ENCODE data around the gene RNF25.
A peak's percentile ranks its signal among the peaks of the same experiment; 100 is the strongest.

Gene RNF25, protein sequence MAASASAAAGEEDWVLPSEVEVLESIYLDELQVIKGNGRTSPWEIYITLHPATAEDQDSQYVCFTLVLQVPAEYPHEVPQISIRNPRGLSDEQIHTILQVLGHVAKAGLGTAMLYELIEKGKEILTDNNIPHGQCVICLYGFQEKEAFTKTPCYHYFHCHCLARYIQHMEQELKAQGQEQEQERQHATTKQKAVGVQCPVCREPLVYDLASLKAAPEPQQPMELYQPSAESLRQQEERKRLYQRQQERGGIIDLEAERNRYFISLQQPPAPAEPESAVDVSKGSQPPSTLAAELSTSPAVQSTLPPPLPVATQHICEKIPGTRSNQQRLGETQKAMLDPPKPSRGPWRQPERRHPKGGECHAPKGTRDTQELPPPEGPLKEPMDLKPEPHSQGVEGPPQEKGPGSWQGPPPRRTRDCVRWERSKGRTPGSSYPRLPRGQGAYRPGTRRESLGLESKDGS

DNA sequence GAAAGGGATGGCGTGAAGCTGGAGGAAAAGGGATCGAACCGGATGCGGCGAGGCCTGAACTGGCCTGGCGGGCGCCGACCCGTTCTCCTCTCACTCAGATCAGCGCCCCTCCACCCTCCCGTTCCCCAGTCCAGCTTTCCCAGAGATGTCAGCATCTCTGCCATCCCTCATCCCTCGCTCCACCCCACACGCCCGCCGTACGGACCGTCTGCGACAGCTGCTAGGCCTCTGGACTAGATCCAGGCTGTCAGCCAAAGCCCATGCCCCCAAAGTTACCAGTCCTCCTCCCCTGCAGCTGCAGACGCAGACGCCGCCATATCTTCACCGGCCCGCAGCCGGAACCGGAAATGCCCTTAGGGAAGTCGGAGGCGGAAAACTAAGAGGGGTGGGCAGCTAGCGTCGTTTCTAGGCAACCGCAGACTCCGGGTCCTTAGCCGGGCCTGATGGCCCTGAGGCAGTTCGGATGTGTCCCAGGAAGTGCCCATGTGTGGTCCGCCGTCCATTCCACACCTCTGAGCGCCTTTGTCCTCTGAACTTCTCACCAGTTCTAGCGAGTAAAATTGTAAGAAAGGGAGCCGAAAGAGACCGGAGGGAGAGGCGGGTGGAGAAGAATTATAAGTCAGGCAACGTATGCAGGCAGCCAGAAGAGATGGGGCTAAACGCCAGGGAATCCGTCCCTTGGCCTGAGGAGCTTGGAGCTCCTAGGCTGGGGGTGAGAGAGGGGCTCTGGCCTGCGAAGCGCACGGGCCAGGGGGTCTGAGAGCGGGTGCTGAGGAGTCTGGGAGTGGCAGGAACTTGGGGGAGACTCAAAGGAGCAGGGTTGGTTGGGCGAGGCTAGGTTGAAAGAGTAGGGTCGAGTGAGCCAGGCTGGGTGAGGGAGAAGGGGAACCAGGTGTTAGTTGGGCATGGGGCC, at the start of gene RNF25, which contains the start of gene STK36:
Gene RNF25, minus strand, starts transcription at position 349 of the 913 bp plus-strand sequence. Its CDS starts 32 bp downstream, at position 317.
Gene STK36, plus strand, starts transcription at position 433 of the 913 bp plus-strand sequence. CDS start 744 bp downstream, outside the sequence.
- TF ChIP-seq, protein P1, sequence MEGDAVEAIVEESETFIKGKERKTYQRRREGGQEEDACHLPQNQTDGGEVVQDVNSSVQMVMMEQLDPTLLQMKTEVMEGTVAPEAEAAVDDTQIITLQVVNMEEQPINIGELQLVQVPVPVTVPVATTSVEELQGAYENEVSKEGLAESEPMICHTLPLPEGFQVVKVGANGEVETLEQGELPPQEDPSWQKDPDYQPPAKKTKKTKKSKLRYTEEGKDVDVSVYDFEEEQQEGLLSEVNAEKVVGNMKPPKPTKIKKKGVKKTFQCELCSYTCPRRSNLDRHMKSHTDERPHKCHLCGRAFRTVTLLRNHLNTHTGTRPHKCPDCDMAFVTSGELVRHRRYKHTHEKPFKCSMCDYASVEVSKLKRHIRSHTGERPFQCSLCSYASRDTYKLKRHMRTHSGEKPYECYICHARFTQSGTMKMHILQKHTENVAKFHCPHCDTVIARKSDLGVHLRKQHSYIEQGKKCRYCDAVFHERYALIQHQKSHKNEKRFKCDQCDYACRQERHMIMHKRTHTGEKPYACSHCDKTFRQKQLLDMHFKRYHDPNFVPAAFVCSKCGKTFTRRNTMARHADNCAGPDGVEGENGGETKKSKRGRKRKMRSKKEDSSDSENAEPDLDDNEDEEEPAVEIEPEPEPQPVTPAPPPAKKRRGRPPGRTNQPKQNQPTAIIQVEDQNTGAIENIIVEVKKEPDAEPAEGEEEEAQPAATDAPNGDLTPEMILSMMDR (IDR thresholded peaks at IDR 0.05; ENCODE audit: insufficient read depth, low read length, poor library complexity, severe bottlenecking), result no peak
- DNase-seq (ENCODE audit: extremely low read depth, insufficient read length), result peak; percentile 82
- peak within 1 kb of the TSS; percentile 98 for H3K4me3 ChIP-seq (replicated peaks; ENCODE audit: low read depth, low read length)

DNA sequence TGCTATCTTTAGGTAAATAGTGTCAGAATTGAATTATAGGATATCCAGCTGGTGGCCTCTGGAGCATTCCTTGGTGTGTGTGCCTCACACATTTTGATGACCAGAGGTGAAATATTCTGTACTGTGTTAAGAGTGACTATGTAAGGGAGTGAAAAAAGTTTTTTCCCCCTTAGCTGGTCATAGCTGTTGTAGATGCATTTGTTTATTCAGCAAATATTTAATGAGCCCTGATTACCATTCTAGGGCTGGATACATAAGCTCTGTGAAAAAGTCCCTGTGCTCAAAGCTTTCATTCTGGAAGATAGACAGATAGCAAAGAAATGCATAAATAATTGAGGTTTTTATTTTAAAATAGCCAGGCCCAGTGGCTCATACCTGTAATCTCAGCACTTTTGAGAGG, 49.7 kb upstream of the RNF25 start:
- TF ChIP-seq, protein P1 (IDR thresholded peaks at IDR 0.05; ENCODE audit: insufficient read depth, low read length, poor library complexity, severe bottlenecking), result no peak
- Histone ChIP-seq H3K36me3 (ENCODE audit: control insufficient read depth, insufficient read depth, low read length) (no peaks in the 10 kb centered on the region; the same call in 1 of the 2 replicates), H3K27me3 (replicated peaks; ENCODE audit: control insufficient read depth, insufficient read depth, low read length) (no peaks in the 10 kb centered on the region), H3K4me3 (replicated peaks; ENCODE audit: low read depth, low read length) (no peak overlapping the region)
- no peak for DNase-seq (ENCODE audit: extremely low read depth, insufficient read length)

More for the DNA sequence above, at the start of gene RNF25, which contains the start of gene STK36:
- no peaks in the 10 kb centered on the region for H3K27me3 ChIP-seq (replicated peaks; ENCODE audit: control insufficient read depth, insufficient read depth, low read length)
- H3K36me3 ChIP-seq (ENCODE audit: control insufficient read depth, insufficient read depth, low read length), result peaks cover 7% of the 10 kb centered on the region

DNA sequence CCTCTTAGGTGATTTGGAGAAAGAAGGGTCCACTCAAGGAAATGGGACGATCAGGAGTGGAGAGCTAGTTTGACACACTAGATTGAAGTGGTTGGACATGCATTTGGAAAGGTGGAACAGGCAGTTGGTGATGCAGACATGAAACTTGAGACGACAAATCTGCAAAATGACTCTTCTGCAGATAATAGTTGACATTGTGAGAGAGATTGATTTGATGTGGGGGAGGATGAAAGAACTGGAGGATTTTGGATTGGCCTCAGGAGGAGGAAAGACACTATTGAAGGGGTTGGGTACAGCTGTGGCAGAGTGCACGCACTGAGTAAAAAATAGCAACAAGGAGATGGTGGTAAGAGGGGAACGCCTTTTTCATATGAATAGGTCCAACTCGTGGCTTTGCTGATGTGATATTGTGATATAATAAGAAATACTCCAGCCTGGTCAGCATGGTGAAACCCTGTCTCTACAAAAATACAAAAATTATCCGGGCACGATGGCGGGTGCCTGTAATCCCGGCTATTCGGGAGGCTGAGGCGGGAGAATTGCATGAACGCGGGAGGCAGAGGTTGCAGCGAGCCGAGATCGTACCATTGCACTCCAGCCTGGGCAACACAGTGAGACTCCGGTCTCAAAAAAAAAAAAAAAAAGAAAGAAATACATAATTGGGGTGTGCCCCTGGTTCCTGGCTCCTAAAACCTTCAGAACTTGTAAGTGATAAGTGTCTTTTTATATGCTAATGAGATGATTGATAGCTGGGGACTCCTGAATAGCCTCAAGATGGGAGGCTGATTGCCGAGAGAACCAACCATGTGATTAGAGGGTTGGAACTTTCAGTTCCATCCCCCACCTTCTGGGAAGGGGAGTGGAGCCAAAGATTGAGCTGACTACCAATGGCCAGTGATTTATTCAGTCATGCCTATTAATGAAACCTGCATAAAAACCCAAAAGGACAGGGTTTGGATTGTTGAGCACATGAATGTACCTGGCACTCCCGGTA, 48.5 kb upstream of the RNF25 start:
- no peak overlapping the region for H3K4me3 ChIP-seq (replicated peaks; ENCODE audit: low read depth, low read length)
- H3K27me3 ChIP-seq (replicated peaks; ENCODE audit: control insufficient read depth, insufficient read depth, low read length), result no peaks in the 10 kb centered on the region
- TF ChIP-seq, protein P1 (IDR thresholded peaks at IDR 0.05; ENCODE audit: insufficient read depth, low read length, poor library complexity, severe bottlenecking), result no peak
- DNase-seq (ENCODE audit: extremely low read depth, insufficient read length), result no peak
- no peaks in the 10 kb centered on the region; the same call in 1 of the 2 replicates for H3K36me3 ChIP-seq (ENCODE audit: control insufficient read depth, insufficient read depth, low read length)

DNA sequence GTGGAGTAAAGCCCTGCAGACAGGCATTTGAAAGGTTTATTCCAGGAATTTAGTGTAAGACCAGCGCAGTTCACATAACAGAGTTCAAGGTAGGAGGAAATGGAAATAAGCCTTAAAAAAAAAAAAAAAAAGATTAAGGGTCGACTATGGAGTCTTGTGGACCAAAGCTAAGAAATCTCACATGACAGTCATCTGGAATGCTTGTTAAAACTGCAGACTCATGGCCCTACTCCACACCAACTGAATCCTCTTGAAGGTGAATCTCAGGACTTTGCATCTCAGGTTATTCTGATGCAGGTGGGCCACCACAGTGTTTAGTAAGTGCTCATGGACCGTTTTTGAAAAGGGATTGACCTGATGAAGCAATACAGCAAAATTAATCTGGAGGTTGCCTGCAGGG, 47.7 kb upstream of the RNF25 start:
- Histone ChIP-seq H3K4me3 (replicated peaks; ENCODE audit: low read depth, low read length) (no peak overlapping the region), H3K36me3 (ENCODE audit: control insufficient read depth, insufficient read depth, low read length) (no peaks in the 10 kb centered on the region; the same call in 1 of the 2 replicates), H3K27me3 (replicated peaks; ENCODE audit: control insufficient read depth, insufficient read depth, low read length) (no peaks in the 10 kb centered on the region)
- TF ChIP-seq, protein P1 (IDR thresholded peaks at IDR 0.05; ENCODE audit: insufficient read depth, low read length, poor library complexity, severe bottlenecking), result no peak
- DNase-seq (ENCODE audit: extremely low read depth, insufficient read length), result no peak

DNA sequence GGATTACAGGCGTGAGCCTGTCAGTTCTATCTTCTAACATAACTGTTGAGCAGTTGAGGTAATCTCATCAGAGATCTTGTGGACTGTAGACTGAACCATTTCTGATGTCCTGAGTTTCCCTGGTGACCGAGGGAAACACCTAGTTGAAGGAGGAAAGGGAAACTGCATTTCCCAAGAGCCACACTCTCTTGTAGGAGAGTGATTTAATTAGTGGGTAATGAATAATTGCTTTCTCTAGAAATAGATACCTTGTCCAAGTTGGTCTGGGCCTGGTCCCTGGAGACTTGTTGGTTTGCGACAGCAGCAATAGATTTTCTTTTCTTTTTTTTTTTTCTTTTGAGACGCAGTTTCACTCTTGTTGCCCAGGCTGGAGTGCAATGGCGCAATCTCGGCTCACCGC, 46.3 kb upstream of the RNF25 start:
- H3K36me3 ChIP-seq (ENCODE audit: control insufficient read depth, insufficient read depth, low read length), result no peaks in the 10 kb centered on the region; the same call in 1 of the 2 replicates
- TF ChIP-seq, protein P1 (IDR thresholded peaks at IDR 0.05; ENCODE audit: insufficient read depth, low read length, poor library complexity, severe bottlenecking), result no peak
- H3K4me3 ChIP-seq (replicated peaks; ENCODE audit: low read depth, low read length), result no peak overlapping the region
- no peak for DNase-seq (ENCODE audit: extremely low read depth, insufficient read length)
- no peaks in the 10 kb centered on the region for H3K27me3 ChIP-seq (replicated peaks; ENCODE audit: control insufficient read depth, insufficient read depth, low read length)

Measured in GM06990 (cell line).